Muscle layer of duodenum (tissue), 2 donors: ENCODE results near the gene ELF2.
"Not testable (repeated sequence)": the region's sequence is repeated elsewhere in the genome, so short reads cannot be mapped to it uniquely, and the experiment has no call there.

Experiments
- H3K27ac ChIP-seq: one replicate; pipeline ENCODE4 v1.7.0; 2013; ENCODE audit warnings: mild to moderate bottlenecking, low read length
- H3K27me3 ChIP-seq: one replicate; pipeline ENCODE4 v1.7.0; 2013; ENCODE audit warnings: low read depth, mild to moderate bottlenecking, control low read depth, low read length
- H3K36me3 ChIP-seq, 2 donors: one replicate each; pipeline ENCODE4 v1.7.0; 2013; ENCODE audit warnings: low read length in 2 of 2, control low read depth in 1 of 2, mild to moderate bottlenecking in 1 of 2; ENCODE audit not compliant: insufficient read depth in 2 of 2, control insufficient read depth in 1 of 2
- H3K4me1 ChIP-seq, 2 donors: one replicate each; pipeline ENCODE4 v1.7.0; 2013; ENCODE audit warnings: low read length in 2 of 2, mild to moderate bottlenecking in 2 of 2, control low read depth in 1 of 2, moderate library complexity in 1 of 2; ENCODE audit not compliant: insufficient read depth in 2 of 2, control insufficient read depth in 1 of 2
- H3K4me3 ChIP-seq, 2 donors: one replicate each; pipeline ENCODE4 v1.7.0; 2013; ENCODE audit warnings: low read length in 2 of 2, low read depth in 1 of 2, mild to moderate bottlenecking in 1 of 2
- H3K9me3 ChIP-seq, 2 donors: one replicate each; pipeline ENCODE4 v1.7.0; 2013; ENCODE audit warnings: low read length in 2 of 2, control low read depth in 1 of 2, mild to moderate bottlenecking in 1 of 2; ENCODE audit not compliant: control insufficient read depth in 1 of 2
- donor health status: healthy.

The ELF2 gene

GRCh38 chr4:139015269-139015947 is 161.6 kb downstream of the ELF2 start, which contains the start of gene NOCT:
Gene NOCT (plus strand): TSS chr4:139015781. CDS start chr4:139015982, 201 bp downstream.
- H3K27ac ChIP-seq: peak within 1 kb of the TSS; percentile 97
- no peaks in the 10 kb centered on the region for H3K9me3 ChIP-seq
- peaks cover 0 to 10% of the 10 kb centered on the region in 2 donors for H3K36me3 ChIP-seq
- peaks cover 0 to 6% of the 10 kb centered on the region in 2 donors for H3K4me1 ChIP-seq
- no peaks in the 10 kb centered on the region for H3K27me3 ChIP-seq
- H3K4me3 ChIP-seq: peak within 1 kb of the TSS; percentile 76 to 85

- H3K4me1 ChIP-seq: peaks cover 0 to 6% of the 10 kb centered on the region in 2 donors
Measured at GRCh38 chr4:139014371-139015268, 162.4 kb downstream of the ELF2 start.

GRCh38 chr4:139011225-139011950 is 165.6 kb downstream of the ELF2 start:
- H3K27me3 ChIP-seq: no peaks in the 10 kb centered on the region
- H3K27ac ChIP-seq: no peak overlapping the region
- peaks cover 0 to 6% of the 10 kb centered on the region in 2 donors for H3K4me1 ChIP-seq

More at GRCh38 chr4:139014371-139015268, 162.4 kb downstream of the ELF2 start:
- Histone ChIP-seq H3K27me3 (no peaks in the 10 kb centered on the region), H3K36me3 (peaks cover 0 to 10% of the 10 kb centered on the region in 2 donors), H3K27ac (peak overlapping the region; percentile 97), H3K4me3 (peak overlapping the region; percentile 64 to 76), H3K9me3 (no peaks in the 10 kb centered on the region)

GRCh38 chr4:139009702-139010101 is 167.3 kb downstream of the ELF2 start:
- H3K36me3 ChIP-seq: peaks cover 0 to 1% of the 10 kb centered on the region in 2 donors
- no peak overlapping the region for H3K27ac ChIP-seq

More at GRCh38 chr4:139011225-139011950, 165.6 kb downstream of the ELF2 start:
- H3K9me3 ChIP-seq: no peaks in the 10 kb centered on the region
- H3K4me3 ChIP-seq: no peak overlapping the region
- peaks cover 0 to 10% of the 10 kb centered on the region in 2 donors for H3K36me3 ChIP-seq

GRCh38 chr4:139008278-139008677 is 168.7 kb downstream of the ELF2 start:
- not testable (repeated sequence) for H3K27ac ChIP-seq, H3K4me3 ChIP-seq, H3K9me3 ChIP-seq, H3K27me3 ChIP-seq, H3K4me1 ChIP-seq, H3K36me3 ChIP-seq

More at GRCh38 chr4:139009702-139010101, 167.3 kb downstream of the ELF2 start:
- Histone ChIP-seq H3K4me1 (peaks cover 0 to 2% of the 10 kb centered on the region in 2 donors), H3K9me3 (no peaks in the 10 kb centered on the region), H3K4me3 (no peak overlapping the region), H3K27me3 (no peaks in the 10 kb centered on the region)

- Histone ChIP-seq H3K27ac (no peak overlapping the region), H3K9me3 (no peaks in the 10 kb centered on the region), H3K4me3 (no peak overlapping the region), H3K27me3 (no peaks in the 10 kb centered on the region), H3K4me1 (no peaks in the 10 kb centered on the region), H3K36me3 (no peaks in the 10 kb centered on the region)
Measured at GRCh38 chr4:139007640-139008039, 169.4 kb downstream of the ELF2 start.
